Kidney glomerular epithelial cell (primary cell): ENCODE results near the gene SARS1.

Source experiments
- DNase-seq: peaks from one replicate; lab custom pipeline; 2025; lab: John Stamatoyannopoulos, UW

Gene SARS1

DNA sequence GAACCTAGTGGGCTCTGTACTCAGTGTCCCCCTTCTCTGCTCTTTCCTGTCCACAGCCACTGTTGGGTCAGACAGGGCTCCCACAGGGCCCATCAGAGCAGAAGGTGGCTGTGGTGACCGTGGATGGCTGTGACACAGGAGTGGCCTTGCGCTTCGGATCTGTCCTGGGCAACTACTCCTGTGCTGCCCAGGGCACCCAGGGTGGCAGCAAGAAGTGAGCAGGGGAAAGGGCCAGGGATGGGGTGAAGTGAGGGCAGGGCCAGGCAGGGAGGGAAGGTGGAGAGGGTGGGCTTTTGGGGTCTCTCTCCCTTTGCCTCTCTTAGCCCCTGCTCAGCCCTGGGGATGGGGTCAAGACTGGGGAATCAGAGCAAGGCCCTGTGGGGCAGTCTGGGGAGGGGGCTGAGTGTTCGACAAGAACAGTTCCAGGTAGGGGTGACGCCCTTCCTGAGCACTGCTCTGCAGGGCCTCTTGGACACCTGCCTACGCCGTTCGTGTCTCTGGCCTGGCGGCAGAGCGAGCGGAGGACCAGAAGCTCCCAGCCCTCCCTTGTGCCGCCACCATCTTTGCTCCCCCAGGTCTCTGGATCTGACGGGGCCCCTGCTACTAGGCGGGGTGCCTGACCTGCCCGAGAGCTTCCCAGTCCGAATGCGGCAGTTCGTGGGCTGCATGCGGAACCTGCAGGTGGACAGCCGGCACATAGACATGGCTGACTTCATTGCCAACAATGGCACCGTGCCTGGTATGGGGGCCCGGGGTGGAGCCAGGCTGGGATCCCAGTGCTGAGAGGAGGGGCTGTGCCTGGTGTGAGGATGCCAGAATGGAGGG lies 48.7 kb downstream of the SARS1 start:
- DNase-seq: no peak

DNA sequence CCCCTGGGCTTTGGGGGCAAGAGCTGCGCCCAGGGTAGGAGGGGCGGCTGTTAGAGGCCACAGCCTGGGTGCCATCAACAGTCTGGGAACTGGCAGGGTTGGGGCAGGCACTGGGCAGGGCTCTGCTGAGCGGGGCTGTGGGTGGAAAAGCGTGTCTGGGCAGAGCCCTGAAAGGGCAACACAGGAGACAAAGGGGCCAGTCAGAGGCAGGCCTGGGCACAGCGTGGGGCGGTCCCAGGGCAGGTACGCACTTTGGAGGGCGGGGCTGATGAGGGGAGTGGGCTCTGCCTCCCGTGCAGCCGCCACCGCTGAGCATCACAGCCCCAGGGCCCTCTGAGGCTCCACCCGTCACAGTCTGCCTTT lies 49.5 kb downstream of the SARS1 start:
- no peak for DNase-seq

DNA sequence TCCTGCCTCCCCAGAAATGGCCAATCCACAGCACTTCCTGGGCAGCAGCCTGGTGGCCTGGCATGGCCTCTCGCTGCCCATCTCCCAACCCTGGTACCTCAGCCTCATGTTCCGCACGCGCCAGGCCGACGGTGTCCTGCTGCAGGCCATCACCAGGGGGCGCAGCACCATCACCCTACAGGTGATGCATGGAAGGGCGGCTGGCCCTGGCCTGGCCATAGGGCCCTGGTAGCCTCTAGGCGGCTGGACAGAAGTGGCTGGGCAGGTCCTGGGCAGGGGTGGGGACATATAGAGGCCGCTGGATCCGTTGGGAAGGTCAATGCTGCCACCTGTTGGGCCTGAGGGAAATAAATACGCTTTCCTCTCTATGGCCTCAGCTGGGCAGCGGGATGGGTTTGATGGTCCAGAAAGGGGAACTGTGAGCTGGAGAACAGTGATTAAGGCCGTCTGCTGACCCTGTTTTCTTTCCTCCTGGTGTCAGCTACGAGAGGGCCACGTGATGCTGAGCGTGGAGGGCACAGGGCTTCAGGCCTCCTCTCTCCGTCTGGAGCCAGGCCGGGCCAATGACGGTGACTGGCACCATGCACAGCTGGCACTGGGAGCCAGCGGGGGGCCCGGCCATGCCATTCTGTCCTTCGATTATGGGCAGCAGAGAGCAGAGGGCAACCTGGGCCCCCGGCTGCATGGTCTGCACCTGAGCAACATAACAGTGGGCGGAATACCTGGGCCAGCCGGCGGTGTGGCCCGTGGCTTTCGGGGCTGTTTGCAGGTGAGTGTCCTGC lies 50.1 kb downstream of the SARS1 start:
- peak; percentile 74 for DNase-seq

DNA sequence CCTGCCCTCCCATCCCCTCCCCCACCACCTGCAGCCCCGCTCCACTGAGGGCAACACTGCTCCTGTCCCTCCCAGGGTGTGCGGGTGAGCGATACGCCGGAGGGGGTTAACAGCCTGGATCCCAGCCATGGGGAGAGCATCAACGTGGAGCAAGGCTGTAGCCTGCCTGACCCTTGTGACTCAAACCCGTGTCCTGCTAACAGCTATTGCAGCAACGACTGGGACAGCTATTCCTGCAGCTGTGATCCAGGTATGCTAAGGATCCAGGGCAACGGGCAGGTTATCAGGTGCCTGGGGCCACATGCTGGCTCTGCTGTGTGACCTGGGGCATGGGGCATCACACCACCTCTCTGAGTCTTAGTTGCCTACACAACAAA lies 50.6 kb downstream of the SARS1 start:
- no peak for DNase-seq

DNA sequence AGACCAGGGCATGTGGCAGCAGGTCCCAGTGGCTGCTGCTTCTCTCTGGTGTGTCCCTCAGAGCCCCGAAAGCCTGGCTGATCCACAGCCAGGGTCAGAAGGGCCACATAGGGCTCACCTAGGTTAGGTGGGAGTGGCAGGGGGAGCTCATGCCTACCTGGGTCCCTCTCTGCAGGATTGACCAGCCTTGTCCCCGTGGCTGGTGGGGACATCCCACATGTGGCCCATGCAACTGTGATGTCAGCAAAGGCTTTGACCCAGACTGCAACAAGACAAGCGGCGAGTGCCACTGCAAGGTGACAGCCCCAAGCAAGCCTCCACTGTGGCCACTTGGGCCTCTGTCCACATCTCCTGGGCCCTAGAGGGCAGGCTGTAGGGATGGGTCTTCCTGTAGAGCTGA lies 51.3 kb downstream of the SARS1 start:
- DNase-seq: no peak

DNA sequence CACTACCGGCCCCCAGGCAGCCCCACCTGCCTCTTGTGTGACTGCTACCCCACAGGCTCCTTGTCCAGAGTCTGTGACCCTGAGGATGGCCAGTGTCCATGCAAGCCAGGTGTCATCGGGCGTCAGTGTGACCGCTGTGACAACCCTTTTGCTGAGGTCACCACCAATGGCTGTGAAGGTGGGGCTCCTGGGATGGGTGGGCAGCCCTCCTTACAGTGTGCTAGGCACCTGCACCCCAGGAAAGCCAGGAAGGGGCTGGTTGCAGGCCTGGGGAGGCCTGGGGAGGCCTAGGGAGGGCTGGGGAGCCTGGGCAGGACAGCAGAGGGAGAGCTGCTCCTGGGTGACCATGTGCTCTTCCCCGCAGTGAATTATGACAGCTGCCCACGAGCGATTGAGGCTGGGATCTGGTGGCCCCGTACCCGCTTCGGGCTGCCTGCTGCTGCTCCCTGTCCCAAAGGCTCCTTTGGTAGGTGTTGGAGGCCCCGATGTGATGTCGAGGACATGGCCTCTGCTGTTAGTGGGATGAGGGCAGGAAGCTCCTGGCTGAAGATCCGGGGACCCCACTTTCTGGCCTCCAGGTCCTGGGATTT lies 52.1 kb downstream of the SARS1 start:
- no peak for DNase-seq

DNA sequence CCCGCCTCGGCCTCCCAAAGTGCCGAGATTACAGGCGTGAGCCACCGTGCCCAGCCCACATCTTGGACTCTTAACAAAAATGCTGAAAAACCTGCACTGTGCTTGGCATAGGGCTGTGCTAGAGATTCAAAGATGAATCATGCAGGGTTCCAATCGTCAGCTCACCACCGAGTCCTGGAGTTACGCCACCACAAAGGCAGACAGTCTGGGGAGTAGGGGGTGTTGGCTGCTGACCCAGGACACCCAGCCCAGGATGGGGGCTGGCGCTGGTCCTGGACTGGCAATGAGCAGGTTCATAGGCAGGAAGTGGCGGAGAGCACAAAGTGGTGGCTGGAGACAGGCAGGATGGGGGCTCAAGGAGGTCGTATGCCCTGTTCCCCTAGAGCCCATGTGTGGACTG lies 53.2 kb downstream of the SARS1 start:
- DNase-seq: no peak

DNA sequence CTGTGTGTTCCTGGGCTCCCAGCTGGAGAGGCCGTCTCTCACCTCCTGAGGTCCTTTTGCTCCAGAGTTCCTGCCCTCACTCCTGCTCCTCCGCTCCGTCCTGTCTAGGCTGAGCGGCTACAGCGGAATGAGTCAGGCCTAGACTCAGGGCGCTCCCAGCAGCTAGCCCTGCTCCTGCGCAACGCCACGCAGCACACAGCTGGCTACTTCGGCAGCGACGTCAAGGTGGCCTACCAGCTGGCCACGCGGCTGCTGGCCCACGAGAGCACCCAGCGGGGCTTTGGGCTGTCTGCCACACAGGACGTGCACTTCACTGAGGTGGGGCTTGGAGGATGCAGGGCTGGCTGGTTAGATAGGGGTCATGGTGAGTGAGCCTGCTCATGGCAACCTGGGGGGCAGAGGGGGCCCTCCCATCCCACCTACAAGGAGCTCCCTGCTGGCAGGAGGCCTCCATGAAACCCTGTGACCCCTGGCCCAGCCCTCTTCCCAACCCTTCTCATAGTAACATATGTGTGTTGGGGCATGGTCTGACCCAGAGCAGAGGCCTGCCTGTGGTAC lies 54.1 kb downstream of the SARS1 start:
- no peak for DNase-seq

DNA sequence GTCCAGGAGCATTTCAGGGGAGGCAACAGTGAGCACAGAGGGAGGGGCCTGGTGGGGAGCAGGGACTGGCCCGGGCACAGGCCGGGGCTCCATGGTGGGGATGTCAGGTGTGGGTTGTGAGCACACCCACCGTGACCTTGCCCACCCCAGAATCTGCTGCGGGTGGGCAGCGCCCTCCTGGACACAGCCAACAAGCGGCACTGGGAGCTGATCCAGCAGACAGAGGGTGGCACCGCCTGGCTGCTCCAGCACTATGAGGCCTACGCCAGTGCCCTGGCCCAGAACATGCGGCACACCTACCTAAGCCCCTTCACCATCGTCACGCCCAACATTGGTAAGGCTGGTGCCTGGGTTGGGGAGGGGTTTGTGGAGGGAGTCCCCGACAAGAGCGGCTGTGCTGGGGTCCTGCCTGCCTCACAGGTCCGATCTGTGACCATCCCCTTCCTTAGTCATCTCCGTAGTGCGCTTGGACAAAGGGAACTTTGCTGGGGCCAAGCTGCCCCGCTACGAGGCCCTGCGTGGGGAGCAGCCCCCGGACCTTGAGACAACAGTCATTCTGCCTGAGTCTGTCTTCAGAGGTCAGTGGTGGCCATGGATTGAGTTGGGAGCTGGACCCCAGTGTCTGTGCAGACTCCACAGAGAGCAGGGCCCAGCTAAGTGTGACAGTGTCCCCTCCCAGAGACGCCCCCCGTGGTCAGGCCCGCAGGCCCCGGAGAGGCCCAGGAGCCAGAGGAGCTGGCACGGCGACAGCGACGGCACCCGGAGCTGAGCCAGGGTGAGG lies 54.9 kb downstream of the SARS1 start:
- DNase-seq: no peak

DNA sequence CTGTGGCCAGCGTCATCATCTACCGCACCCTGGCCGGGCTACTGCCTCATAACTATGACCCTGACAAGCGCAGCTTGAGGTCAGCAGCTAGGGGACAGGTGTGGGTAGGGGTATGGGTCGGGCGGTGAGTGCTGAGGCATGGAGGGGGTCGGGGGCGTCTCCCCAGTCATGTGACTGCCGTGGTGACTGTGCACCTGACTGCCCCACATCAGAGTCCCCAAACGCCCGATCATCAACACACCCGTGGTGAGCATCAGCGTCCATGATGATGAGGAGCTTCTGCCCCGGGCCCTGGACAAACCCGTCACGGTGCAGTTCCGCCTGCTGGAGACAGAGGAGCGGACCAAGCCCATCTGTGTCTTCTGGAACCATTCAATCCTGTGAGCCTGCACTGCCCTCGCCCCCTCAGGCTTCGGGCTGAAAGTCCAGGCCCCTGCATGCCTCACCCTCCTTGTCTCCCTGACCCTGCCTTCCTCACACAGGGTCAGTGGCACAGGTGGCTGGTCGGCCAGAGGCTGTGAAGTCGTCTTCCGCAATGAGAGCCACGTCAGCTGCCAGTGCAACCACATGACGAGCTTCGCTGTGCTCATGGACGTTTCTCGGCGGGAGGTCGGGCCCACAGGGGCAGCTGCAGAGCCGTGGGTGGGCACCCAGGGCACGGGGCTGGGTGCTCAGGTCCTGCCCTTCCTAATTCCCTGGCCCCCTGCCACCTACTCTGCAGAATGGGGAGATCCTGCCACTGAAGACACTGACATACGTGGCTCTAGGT lies 55.7 kb downstream of the SARS1 start:
- DNase-seq: no peak

DNA sequence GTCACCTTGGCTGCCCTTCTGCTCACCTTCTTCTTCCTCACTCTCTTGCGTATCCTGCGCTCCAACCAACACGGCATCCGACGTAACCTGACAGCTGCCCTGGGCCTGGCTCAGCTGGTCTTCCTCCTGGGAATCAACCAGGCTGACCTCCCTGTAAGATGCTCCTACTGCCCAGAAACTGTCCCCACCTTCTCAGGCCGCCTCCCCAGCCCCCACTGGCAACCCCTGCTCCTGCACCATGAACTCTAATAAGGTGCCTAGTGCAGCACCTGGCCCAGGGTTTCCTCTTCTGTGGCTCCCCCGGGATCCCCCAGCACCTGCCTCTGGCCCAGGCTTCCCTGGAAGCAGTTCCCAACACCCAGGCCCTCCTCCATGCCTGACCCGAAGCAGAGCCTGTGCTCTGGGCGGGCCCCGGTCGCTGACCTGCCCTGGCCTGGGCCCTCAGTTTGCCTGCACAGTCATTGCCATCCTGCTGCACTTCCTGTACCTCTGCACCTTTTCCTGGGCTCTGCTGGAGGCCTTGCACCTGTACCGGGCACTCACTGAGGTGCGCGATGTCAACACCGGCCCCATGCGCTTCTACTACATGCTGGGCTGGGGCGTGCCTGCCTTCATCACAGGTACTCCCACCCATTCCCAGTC lies 56.4 kb downstream of the SARS1 start:
- no peak for DNase-seq

DNA sequence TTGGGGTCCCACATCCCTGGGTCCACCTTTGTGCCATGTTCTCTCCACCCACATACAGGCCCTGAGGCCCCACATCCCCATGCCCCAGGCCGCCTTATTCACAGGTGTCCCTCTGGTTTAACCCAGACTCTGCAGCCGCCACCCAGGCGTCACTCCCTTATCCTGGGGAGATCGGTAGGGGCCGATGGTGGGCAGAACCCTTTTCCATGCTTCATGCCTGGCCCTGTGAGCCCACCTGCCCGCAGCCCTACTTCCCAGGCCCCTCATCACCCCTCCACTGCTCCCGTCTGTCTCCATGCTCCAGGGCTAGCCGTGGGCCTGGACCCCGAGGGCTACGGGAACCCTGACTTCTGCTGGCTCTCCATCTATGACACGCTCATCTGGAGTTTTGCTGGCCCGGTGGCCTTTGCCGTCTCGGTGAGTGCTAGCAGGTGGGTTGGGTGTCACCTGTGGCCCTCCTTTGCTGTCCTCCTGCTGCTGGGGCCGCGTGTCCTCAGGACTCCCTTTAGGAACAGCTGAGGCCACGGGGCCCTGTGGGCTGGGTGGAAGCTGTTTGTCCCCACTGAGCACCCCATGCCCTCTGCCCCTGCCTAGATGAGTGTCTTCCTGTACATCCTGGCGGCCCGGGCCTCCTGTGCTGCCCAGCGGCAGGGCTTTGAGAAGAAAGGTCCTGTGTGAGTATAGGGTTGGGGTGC lies 57.1 kb downstream of the SARS1 start:
- no peak for DNase-seq

DNA sequence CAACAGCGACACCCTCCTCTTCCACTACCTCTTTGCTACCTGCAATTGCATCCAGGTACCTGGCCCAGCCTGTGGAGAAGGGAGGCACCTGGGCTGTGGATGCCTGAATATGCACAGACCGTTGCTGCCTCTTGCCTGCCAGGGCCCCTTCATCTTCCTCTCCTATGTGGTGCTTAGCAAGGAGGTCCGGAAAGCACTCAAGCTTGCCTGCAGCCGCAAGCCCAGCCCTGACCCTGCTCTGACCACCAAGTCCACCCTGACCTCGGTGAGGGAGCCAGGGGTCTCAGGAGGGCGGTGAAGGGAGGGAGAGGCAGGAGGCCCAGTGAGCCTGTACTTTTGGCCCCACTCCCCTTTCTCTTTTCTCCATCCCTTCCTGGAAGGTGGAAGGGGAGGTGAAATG lies 57.7 kb downstream of the SARS1 start:
- DNase-seq: no peak

DNA sequence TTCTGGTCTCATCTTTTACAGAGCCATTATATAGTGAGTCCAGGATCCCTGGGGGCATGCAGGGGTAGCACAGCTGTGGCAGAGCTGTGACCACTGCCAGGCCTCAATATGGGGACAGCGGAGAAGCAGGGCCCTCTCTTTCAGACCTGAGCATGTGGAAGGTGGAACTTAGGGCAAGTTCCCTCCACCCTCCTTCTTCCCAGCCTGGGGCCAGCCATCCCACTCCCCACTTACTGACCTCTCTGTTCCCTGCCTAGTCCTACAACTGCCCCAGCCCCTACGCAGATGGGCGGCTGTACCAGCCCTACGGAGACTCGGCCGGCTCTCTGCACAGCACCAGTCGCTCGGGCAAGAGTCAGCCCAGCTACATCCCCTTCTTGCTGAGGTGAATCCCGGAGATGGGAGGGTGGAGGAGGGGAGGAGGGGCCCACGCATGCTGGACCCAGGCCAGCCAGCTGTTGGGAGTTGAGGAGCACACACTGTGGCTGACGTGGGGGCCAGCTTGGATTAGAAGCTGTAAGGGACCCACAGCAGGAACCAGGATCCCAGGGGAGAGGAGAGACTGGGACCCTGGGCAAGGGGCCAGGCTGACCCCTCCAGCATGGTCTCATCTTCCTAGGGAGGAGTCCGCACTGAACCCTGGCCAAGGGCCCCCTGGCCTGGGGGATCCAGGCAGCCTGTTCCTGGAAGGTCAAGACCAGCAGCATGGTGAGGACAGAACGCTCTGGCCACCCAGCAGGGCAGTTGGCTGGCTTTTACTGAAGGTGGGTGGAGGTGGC lies 58.5 kb downstream of the SARS1 start:
- no peak for DNase-seq

DNA sequence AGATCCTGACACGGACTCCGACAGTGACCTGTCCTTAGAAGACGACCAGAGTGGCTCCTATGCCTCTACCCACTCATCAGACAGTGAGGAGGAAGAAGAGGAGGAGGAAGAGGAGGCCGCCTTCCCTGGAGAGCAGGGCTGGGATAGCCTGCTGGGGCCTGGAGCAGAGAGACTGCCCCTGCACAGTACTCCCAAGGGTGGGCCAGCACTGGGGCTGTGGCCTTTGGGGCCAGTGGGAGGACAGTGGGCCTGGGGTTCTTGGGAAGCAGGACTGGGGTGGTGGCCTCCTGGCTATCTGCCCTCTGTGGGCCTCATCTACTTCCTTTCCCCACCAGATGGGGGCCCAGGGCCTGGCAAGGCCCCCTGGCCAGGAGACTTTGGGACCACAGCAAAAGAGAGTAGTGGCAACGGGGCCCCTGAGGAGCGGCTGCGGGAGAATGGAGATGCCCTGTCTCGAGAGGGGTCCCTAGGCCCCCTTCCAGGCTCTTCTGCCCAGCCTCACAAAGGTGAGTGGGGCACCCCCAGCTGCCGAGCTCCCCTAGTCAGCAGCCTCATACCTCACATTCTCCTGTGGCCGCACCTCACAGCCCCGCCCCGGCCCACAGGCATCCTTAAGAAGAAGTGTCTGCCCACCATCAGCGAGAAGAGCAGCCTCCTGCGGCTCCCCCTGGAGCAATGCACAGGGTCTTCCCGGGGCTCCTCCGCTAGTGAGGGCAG lies 59.3 kb downstream of the SARS1 start:
- DNase-seq: no peak

DNA sequence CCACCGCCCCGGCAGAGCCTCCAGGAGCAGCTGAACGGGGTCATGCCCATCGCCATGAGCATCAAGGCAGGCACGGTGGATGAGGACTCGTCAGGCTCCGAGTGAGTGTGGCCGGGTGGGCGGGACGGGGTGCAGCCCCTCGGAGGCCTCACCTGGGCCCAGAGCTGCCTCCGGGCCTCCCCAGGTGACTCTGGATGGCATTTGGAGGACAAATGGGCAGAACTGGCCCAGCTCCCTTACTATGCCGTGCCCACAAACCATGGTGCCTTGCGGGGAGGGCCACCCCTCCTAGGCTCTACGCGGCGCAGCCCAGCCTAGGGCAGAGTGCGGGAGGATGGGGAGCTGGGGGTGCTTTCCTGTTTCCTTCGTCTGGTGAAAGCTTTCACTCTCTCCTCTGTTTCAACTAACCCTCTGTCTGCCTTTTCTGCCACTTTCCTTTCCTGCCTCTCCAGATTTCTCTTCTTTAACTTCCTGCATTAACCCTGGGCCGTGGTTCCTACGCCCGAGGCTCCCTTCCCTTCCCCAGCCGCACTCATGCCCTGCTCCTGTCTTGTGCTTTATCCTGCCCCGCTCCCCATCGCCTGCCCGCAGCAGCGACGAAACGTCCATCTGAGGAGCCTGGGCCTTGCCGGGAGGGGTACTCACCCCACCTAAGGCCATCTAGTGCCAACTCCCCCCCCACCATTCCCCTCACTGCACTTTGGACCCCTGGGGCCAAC lies 60.0 kb downstream of the SARS1 start:
- DNase-seq: no peak

DNA sequence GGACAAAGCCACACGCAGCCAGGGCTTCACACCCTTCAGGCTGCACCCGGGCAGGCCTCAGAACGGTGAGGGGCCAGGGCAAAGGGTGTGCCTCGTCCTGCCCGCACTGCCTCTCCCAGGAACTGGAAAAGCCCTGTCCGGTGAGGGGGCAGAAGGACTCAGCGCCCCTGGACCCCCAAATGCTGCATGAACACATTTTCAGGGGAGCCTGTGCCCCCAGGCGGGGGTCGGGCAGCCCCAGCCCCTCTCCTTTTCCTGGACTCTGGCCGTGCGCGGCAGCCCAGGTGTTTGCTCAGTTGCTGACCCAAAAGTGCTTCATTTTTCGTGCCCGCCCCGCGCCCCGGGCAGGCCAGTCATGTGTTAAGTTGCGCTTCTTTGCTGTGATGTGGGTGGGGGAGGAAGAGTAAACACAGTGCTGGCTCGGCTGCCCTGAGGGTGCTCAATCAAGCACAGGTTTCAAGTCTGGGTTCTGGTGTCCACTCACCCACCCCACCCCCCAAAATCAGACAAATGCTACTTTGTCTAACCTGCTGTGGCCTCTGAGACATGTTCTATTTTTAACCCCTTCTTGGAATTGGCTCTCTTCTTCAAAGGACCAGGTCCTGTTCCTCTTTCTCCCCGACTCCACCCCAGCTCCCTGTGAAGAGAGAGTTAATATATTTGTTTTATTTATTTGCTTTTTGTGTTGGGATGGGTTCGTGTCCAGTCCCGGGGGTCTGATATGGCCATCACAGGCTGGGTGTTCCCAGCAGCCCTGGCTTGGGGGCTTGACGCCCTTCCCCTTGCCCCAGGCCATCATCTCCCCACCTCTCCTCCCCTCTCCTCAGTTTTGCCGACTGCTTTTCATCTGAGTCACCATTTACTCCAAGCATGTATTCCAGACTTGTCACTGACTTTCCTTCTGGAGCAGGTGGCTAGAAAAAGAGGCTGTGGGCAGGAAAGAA lies 61.1 kb downstream of the SARS1 start:
- peak; percentile 90 for DNase-seq
